Activated CD4-positive, alpha-beta T cell treated with anti-CD3 and anti-CD28 coated beads, Interleukin-2, amount 50 U/mL, for 24 hours (primary cell): ENCODE measurements around the gene PEX11G.

ENCODE experiments used
- DNase-seq, 2 donors: peaks; one replicate each; pipeline ENCODE4 v3.0.0-alpha.2; 2020; ENCODE audit warnings: low read depth in 1 of 2, low spot score in 1 of 2

The PEX11G gene

DNA sequence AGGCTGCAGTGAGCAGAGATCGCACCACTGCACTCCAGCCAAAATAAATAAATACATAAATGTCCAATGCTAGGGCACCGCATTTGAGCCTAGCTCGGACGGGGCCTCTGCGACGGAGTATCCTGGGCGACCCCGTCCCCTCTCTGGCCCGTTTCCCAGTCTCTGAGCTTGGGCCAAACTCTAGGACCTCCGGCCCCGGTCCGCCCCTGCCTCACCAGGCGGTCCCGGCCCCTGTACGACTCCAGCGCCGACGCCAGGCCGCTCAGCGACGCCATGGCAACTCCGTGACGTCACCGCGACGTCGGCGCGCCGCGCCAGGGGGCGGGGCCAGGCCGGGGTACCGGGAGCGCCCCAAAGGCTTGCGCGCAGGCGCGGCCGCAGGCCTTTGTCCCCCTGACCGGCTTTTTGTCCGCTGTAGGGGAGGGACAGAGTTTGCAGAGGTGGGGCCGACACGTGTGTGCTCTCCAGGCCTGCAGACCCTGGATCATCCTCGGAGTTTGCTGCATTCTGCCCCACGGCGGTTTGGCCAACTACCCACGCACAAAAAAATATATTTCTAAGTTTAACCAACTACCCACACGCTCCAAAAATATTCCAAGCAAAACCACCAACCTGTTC, at the start of gene PEX11G:
Gene PEX11G (minus strand): TSS at position 300 of the 618 bp plus-strand sequence. CDS start 25 bp downstream, at position 275.
- peak; percentile 87 for DNase-seq

DNA sequence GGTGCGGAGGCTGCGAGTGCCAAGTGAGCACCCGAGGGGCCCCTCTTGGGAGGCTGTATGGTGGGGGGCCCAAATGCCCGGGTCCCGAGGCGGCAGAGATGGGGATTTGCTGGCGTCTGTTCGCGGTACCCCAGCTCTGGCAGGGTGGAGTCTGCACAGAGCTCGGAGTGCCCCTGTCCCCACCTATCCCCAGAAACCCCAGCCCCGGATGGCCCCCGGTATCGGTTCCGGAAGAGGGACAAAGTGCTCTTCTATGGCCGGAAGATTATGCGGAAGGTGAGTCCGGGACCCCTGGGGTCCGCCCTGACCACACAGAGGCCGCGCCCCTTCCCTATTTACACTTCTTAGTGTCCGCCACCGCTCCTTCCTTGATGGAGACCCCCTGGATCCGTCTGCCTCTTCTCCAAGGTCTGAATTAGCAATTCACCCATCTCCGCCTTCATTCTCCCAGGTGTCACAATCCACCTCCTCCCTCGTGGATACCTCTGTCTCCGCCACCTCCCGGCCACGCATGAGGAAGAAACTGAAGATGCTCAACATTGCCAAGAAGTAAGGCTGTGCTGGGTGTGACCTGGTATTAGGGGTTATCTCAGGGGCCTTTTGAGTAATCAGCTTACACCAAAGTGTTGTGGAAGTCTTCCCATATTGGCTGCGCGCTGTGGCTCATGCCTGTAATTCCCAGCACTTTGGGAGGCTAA, 47.3 kb upstream of the PEX11G start:
- no peak for DNase-seq

DNA sequence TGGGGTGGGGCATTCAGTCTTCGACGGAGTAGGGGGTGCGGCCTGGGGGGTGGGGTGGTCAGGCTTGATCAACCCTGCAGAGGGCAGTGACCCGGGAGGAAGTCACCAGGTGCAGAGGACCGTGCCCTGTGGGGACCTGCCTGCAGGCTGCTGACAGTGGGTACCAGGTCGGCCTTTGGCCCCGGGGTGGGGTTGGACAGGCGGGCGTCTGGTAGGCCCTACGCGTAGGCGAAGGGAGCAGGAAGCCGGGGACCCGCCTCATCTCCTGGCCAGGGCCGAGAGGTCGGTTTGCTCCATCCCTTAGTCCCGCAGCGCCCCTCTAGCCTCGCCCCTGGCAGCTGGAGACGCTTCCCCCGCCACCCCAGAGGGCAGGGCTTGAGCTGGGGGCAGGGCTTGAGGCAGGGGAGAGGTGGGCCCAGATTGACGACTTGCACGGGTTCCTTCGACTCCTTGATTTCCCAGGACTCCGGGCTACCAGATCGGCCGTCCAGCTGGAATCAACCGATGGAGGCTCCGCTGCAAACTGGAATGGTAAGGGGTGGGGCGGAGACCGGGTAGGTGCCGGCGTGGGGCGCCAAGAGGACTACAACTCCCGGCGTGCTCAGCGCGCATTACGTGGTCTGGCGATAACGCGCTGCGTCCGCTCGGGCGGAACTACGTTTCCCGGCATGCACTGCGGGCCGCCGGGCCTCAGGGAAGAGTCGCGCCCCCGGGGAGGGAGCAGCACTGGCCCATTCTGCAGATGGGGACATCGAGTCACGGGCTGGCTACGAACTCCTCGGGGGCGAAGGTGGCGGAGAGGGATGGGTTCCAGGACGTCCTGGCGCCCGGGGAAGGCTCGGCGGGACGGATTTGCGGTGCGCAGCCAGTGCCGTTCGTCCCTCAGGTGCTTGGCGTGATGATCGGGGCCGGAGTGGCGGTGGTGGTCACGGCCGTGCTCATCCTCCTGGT, 46.5 kb upstream of the PEX11G start, which contains the start of gene PNPLA6:
Gene PNPLA6 (plus strand): TSS at position 671 of the 951 bp plus-strand sequence. CDS start 72 bp downstream, at position 743.
- peak; percentile 88 to 89 for DNase-seq

DNA sequence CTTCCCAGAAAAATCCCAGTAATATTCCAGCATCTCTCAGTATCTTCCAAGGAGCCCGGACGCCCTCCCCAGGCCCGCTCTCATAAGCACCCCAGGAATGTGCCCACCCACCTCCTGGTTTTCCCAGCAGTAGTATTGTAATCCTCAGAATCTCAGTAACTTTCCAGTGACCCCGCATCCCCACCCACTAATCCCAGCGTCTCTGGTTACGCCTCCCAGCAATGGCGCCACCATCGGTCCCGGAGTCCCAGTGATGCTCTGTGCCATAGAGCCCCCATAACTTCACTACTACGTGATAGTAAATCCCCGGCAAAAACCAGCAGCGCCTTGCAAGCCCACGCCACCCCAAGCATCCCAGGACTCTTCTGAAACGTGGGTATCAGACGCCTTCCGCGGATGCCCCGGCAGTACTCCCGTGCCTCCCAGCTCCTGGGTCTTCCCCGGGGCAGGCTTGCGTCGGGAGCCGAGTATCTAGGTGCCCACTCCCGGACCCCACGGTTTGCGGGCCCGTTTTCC, 45.8 kb upstream of the PEX11G start:
- no peak for DNase-seq

DNA sequence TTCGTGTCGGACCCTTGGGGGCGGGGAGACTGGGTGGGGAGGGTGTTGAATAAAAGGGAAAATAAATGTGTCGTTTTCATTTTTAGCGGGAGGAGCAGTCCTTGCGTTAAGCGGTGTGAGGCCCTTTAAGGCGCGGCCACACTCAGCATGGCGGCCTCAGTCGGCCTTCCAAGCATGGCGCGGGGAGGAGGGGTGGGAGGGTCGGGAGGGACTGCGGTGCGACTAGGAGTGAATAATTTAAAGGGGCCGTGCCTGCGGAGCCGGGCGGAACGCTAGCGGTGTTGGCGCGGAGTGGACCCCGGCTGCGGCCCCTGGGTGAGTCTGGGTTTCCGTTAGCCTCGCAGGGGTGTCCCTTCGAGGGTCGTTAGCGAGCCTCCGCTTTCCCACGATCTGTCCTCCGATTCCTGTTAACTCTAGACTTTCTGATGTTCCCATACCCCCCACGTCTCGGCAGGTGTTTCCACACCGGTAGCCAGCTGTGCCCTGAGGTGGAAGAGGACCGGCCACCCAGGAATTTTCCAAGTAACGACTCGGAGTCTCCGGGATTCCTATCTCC, 45.2 kb upstream of the PEX11G start:
- peak; percentile 62 to 75 for DNase-seq

DNA sequence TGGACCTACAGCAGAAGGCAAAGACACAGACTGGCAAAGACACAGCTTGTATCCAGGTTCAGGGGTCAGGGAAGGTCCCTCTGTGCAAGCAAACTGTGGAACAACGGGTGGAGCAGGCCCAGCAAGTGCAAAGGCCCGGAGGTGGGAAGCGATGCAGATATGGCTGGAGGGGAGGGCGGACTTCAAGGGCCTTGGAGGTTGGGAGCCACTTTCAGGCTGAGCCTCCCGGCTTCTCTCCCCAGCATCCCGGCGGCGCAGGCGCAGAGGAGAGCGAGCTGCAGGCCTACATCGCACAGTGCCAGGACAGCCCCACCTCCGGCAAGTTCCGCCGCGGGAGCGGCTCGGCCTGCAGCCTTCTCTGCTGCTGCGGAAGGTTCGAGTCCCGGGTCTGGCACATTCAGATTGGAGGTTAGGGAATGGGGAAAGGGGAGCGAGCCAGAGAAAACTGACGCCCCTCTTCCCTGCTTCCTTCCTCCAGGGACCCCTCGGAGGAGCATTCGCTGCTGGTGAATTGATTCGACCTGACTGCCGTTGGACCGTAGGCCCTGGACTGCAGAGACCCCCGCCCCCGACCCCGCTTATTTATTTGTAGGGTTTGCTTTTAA, 44.5 kb upstream of the PEX11G start:
- DNase-seq: no peak

DNA sequence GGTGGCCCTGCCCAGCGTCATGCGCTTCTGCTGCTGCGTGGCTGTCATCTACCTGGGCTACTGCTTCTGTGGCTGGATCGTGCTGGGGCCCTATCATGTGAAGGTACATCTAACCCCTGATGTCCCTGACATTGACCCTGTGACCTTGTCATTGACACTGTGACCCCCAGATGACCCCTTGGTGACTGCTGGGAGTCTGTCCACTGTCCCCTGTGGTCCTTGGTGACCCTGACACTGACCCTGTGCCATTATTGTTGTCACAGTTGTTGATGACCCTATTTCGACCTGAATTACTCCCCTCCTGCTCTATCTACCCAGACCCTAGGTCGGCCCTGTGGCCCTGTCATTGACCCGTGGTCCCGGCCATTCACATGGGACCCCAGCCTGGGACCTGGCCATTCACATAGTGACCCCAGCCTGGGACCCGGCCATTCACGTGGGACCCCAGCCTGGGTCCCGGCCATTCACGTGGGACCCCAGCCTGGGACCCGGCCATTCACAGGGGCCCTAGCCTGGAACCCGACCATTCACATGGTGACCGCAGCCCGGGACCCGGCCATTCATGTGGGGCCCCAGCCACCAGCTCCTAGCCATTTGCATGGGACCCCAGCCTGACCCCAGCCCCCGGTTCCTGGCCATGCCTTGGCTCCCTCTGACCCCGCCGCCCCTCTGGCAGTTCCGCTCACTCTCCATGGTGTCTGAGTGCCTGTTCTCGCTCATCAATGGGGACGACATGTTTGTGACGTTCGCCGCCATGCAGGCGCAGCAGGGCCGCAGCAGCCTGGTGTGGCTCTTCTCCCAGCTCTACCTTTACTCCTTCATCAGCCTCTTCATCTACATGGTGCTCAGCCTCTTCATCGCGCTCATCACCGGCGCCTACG, 41.0 kb upstream of the PEX11G start:
- no peak for DNase-seq

DNA sequence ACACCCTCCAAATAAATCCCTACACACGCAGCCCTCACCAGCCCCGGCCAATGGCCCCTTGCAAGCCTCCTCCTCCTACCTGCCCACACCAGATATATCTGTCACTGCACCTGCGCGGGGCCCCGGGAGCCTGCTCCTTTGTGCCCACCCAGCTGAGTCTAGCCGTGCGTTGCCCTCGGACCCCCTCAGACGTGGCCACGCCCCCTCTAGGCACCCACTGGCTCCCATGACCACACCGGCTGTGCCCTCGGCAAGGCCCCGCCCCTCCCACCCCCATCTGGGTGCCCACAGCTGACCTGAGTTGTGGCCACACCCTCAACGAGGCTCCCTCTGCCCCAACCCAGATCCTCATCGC, 40.4 kb upstream of the PEX11G start:
- DNase-seq: no peak

DNA sequence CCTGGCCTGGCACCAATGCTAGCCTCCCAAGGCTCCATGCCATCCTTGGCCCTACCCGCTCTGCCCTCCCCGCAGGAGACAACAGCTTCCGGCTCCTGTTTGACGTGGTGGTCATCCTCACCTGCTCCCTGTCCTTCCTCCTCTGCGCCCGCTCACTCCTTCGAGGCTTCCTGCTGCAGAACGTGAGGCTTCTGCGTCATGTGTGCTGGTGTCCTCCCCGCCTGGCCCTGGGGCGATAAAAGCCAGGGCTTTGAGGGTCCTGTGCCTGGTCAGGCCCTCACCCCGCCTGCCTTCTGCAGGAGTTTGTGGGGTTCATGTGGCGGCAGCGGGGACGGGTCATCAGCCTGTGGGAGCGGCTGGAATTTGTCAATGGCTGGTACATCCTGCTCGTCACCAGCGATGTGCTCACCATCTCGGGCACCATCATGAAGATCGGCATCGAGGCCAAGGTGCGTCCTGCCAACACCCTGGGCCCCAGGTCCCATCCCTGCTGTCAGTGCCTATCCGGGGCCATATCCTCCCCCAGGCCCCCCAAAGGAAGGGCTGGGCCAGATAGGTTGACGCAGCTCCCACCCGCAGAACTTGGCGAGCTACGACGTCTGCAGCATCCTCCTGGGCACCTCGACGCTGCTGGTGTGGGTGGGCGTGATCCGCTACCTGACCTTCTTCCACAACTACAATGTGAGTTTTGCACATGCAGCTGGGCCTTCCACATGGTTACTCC, 39.8 kb upstream of the PEX11G start:
- DNase-seq: no peak

DNA sequence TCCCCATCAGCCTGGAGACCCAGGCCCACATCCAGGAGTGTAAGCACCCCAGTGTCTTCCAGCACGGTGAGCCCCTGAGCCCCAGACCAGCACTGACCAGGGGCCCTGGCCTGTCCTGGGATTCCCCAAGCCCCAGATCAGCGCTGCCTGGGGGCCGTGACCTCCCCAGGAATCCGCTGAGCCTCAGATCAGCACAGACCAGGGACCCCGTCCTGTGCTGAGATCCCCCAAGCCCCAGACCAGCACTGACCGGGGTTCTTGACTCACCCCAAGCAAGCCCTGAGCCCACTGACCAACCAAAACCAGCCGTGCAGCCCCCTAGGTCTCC, 39.3 kb upstream of the PEX11G start:
- DNase-seq: no peak

DNA sequence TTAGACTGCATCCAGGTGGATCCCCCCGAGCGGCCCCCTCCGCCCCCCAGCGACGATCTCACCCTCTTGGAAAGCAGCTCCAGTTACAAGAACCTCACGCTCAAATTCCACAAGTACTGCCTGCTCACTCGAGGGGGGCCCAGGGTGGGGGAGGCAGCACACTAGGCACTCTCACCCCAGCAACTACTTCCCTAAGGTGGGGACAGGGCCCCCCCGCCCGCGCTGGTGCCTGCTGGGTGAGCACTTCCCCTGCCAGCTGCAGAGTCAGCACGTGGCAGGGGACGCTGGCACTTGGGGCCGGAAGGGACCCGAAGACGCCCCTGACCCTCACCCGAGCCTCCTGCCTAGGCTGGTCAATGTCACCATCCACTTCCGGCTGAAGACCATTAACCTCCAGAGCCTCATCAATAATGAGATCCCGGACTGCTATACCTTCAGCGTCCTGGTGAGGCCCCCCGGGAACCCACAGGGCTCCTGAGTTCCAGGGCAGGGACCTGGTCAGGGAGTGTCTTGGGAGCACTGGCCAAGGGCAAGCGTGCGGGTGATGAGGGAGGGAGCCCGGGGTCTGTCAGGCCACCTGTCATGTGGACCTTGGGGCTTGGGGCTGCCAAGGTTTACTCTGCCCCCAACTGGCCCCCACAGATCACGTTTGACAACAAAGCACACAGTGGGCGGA, 38.8 kb upstream of the PEX11G start:
- no peak for DNase-seq

DNA sequence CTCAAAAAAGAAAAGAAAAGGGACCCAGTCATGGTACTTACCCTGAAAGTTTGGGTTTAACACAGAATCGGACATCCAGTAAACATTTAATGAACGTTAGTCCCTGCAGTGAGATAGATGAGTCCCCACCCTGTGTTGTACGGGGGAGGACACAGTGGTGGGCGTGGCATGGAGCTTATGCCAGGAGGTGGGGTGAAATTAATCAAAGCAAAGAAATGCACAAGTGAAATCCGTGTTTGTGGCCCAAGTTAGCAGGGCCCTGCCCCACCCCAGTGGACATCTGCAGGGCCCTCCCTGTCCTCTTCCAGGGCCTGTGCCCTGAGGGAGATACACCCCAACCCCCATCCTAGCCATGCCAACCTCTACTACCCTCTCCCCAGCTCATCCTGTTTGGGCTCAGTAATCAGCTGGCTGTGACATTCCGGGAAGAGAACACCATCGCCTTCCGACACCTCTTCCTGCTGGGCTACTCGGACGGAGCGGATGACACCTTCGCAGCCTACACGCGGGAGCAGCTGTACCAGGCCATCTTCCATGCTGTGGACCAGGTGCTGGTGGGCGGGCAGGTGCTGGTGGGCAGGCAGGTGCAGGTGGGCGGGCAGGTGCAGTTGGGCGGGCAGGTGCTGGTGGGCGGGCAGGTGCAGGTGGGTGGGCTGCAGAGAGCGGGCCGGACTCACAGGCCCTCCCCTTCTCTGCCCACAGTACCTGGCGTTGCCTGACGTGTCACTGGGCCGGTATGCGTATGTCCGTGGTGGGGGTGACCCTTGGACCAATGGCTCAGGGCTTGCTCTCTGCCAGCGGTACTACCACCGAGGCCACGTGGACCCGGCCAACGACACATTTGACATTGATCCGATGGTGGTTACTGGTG, 37.5 kb upstream of the PEX11G start:
- DNase-seq: no peak

DNA sequence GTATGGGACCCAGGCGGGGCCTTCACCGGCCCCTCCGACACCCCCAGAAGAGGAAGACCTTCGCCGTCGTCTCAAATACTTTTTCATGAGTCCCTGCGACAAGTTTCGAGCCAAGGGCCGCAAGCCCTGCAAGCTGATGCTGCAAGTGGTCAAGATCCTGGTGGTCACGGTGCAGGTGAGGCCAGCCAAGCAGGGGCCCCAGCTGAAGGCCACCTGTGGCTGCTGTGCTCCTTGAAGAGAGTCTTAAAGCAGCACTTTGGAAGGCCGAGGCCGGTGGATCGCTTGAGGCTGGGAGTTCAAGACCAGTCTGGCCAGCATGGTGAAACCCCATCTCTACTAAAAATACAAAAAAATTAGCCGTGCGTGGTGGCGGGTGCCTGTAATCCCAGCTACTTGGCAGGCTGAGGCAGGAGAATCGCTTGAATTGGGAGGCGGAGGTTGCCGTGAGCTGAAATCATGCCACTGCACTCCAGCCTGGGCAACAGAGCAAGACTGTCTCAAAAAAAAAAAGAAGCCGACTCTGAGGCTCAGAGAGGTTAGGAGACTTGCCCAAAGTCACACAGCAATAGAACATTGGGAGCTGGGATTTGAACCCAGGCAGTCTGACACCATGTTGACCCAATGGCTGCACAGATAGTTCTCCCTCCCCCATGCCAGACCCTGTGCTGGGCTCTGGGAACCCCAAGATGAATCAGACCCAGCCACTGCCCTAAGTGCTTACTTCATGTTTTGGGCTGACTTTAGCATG, 36.3 kb upstream of the PEX11G start:
- no peak for DNase-seq

DNA sequence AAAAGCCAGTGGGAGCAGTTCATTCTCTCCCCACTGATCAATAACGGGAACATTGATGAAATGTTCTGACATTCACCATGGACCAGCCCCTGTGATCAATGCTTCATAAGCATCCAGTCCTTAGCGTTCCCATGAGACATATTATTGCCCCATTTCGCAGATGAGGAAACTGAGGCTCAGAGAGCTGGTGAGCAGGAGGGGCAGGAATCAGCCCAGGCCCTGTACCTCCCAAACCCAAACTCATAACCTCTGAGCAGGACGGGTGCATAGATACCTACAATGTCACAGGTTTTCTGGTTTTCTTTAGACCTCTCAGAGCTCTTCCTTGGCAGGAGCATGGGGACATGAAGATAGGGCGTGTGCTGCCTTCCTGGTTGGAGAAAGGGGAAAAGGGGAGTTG, 35.7 kb upstream of the PEX11G start:
- no peak for DNase-seq

DNA sequence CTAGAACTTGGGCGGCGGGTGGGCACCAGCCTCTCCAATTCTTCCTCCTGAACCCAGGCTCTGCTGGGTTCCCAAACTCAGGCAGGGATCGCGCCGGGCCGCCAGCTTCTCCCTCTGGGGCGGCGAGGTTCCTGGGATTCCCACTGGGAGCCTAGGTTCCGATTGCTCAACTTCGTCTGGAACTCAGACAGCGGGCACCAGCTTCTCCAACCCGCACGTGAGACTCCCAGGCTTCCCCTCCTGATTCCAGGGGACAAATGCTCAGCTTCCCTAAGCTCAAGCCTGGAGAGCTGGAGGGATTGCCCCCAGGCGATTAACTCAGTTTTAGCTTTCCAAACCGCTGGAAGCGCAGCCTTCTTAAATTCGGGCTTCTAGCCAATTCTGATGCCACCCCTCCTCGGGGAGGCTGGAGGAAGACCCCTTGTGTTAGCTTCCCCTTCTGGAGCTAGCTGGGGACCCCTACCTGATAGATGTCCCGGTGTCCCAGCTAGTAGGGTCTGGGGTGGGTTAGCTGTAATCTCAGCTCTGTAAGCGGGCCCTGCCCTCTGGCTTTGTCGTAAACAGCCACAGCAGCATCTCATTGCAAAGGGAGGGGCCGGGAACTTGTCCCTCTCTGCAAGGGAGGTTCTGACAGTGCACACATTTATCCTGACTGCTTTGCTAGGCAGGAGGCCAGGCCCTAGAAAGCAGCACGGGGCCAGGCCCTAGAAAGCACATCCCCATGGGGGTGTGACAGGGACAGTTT, 34.3 kb upstream of the PEX11G start:
- DNase-seq: no peak
